ENCODE data around the gene ZMYM1.
A peak's percentile ranks its signal among the peaks of the same experiment; 100 is the strongest.

The ZMYM1 gene

DNA sequence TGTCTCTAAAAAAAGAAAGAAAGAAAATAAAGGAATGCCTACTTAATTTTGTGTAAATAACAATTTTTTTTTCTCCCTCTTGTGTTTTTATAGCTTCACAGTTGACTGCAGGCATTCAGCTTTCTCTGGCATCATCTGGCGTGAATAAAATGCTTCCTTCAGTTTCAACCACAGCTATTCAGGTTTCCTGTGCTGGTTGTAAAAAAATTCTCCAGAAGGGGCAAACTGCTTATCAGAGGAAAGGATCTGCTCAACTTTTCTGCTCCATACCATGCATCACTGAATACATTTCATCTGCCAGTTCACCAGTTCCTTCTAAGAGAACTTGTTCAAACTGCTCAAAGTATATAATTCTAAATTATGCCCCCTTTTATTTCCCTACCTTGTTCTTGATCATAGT lies 18.0 kb downstream of the ZMYM1 start:
- TF ChIP-seq, protein P1, sequence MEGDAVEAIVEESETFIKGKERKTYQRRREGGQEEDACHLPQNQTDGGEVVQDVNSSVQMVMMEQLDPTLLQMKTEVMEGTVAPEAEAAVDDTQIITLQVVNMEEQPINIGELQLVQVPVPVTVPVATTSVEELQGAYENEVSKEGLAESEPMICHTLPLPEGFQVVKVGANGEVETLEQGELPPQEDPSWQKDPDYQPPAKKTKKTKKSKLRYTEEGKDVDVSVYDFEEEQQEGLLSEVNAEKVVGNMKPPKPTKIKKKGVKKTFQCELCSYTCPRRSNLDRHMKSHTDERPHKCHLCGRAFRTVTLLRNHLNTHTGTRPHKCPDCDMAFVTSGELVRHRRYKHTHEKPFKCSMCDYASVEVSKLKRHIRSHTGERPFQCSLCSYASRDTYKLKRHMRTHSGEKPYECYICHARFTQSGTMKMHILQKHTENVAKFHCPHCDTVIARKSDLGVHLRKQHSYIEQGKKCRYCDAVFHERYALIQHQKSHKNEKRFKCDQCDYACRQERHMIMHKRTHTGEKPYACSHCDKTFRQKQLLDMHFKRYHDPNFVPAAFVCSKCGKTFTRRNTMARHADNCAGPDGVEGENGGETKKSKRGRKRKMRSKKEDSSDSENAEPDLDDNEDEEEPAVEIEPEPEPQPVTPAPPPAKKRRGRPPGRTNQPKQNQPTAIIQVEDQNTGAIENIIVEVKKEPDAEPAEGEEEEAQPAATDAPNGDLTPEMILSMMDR (IDR thresholded peaks at IDR 0.05), result no peak

DNA sequence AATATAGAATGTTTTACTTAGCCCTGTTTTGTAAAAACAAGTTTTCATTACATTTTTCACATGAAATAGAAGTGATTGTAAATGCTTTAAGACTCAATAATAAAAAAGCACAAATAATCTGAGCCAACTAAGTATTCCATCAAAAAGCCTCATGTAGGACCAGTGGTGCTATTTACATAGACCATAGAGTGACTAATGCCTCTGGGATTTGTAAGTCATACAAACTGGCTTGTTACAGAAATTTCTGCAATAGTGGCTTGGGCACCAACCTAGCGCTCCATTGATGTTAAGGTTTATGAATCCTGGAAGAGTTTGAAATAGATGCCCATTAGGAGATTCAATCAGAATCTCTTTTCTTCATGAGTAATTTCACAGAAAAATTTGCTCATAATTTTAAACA lies 31.9 kb downstream of the ZMYM1 start:
- TF ChIP-seq, protein P1 (IDR thresholded peaks at IDR 0.05), result no peak

- TF ChIP-seq, protein P1 (IDR thresholded peaks at IDR 0.05), result peak; percentile 41
Observed at GRCh38 chr1:35112668-35113067, 33.5 kb downstream of the ZMYM1 start.

GRCh38 chr1:35115459-35116383 lies 36.5 kb downstream of the ZMYM1 start:
- TF ChIP-seq, protein P1 (IDR thresholded peaks at IDR 0.05), result no peak

GRCh38 chr1:35120458-35121133 lies 41.4 kb downstream of the ZMYM1 start:
- TF ChIP-seq, protein P1 (IDR thresholded peaks at IDR 0.05), result no peak

- TF ChIP-seq, protein P1 (IDR thresholded peaks at IDR 0.05), result no peak
Observed at GRCh38 chr1:35122311-35122710, 43.1 kb downstream of the ZMYM1 start.

GRCh38 chr1:35126546-35126945 lies 47.4 kb downstream of the ZMYM1 start:
- TF ChIP-seq, protein P1 (IDR thresholded peaks at IDR 0.05), result no peak
